ENCODE results near the gene TRAP1.

DNA sequence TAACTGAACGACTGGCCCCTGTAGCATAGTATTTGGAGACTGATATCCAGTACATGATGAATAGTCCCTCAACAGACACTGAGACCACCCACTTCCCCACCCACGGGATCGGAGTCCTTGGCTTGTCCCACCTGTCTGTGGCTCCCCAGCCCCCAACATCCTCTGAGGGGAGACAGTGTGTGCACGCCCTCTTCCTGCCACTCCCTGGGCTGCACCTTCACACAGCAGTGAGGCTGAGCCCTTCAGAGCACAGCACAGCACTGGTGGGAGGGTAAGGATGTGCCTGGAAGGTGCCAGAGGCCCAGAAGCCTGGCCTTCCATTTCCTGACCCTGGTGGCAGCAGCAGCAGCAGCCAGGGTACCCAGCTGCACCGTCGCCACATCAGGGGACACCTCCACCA, 51.8 kb downstream of the TRAP1 start:
- TF ChIP-seq, protein P1, sequence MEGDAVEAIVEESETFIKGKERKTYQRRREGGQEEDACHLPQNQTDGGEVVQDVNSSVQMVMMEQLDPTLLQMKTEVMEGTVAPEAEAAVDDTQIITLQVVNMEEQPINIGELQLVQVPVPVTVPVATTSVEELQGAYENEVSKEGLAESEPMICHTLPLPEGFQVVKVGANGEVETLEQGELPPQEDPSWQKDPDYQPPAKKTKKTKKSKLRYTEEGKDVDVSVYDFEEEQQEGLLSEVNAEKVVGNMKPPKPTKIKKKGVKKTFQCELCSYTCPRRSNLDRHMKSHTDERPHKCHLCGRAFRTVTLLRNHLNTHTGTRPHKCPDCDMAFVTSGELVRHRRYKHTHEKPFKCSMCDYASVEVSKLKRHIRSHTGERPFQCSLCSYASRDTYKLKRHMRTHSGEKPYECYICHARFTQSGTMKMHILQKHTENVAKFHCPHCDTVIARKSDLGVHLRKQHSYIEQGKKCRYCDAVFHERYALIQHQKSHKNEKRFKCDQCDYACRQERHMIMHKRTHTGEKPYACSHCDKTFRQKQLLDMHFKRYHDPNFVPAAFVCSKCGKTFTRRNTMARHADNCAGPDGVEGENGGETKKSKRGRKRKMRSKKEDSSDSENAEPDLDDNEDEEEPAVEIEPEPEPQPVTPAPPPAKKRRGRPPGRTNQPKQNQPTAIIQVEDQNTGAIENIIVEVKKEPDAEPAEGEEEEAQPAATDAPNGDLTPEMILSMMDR (IDR thresholded peaks at IDR 0.05), result no peak
- TF ChIP-seq POLR2AphosphoS5 (IDR thresholded peaks at IDR 0.05), result no peak

Measured in suprapubic skin (tissue), 3 donors.